ENCODE measurements around the gene LARP6.
"Not testable (repeated sequence)": the region's sequence is repeated elsewhere in the genome, so short reads cannot be mapped to it uniquely, and the experiment has no call there.

Gene LARP6

DNA sequence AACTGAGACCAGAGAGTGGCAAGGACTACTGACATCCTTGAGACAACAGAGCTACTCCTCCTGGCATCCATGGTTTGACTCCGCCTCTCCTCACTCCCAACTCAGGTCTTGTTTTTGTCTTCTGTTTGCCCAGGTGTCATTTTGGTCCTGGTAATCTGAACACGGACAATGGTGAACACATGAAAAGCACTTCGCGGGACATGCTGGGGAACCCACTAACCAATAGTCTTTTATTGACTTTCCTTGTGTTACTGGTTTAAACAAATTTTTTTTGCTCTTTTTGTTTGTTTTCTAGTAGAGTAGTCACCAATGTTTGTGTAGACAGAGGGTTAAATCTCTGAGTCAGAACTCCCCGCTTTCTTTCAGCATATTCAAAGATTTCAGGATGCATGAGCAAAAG is 38.4 kb downstream of the LARP6 start:
- no peak overlapping the region for H3K27ac ChIP-seq (replicated peaks; ENCODE audit: low read length)
- H3K4me2 ChIP-seq (ENCODE audit: insufficient read depth, low read length, poor library complexity, severe bottlenecking): no peak overlapping the region
- H2BK5ac ChIP-seq (ENCODE audit: low read length): no peak overlapping the region
- H4K91ac ChIP-seq (ENCODE audit: low read depth, low read length, poor library complexity): no peak overlapping the region
- H3K23ac ChIP-seq (ENCODE audit: low read depth, low read length, poor library complexity): no peak overlapping the region
- H3K36me3 ChIP-seq (replicated peaks in 1 of 2; ENCODE audit: control insufficient read depth in 2 of 2, insufficient read depth in 2 of 2, low read length in 2 of 2): no peaks in the 10 kb centered on the region
- no peaks in the 10 kb centered on the region for H3K27me3 ChIP-seq (ENCODE audit: control insufficient read depth in 3 of 3, insufficient read depth in 3 of 3, low read depth in 1 of 3, low read length in 3 of 3)
- no peak overlapping the region for H3K4ac ChIP-seq (ENCODE audit: low read length)
- H3K9ac ChIP-seq (ENCODE audit: low read depth, low read length, poor library complexity): no peak overlapping the region
- H4K8ac ChIP-seq (ENCODE audit: low read depth, low read length): no peak overlapping the region
- H2BK12ac ChIP-seq (ENCODE audit: low read length): no peak overlapping the region
- no peak overlapping the region for H3K14ac ChIP-seq (ENCODE audit: low read length)
- H2AK5ac ChIP-seq (ENCODE audit: low read depth, low read length): no peak overlapping the region
- H2AFZ ChIP-seq (ENCODE audit: low read length): no peak overlapping the region
- DNase-seq (ENCODE audit: low spot score): no peak
- no peak overlapping the region for H2BK120ac ChIP-seq (ENCODE audit: low read depth, low read length)
- H3K4me3 ChIP-seq (ENCODE audit: low read length in 2 of 2): no peak overlapping the region
- peaks cover 0 to 2% of the 10 kb centered on the region in 2 donors for H3K9me3 ChIP-seq (replicated peaks in 1 of 2; ENCODE audit: control insufficient read depth in 2 of 2, insufficient read depth in 1 of 2, low read depth in 1 of 2, low read length in 2 of 2)
- no peaks in the 10 kb centered on the region for H3K79me1 ChIP-seq (ENCODE audit: low read depth, low read length)
- no peak overlapping the region for H2BK15ac ChIP-seq (ENCODE audit: low read length)
- H3K4me1 ChIP-seq (ENCODE audit: control insufficient read depth in 2 of 2, insufficient read depth in 1 of 2, low read depth in 1 of 2, low read length in 2 of 2): no peaks in the 10 kb centered on the region
- WGBS, 2 donors (ENCODE audit: extremely low coverage in 2 of 2, insufficient read length in 2 of 2, insufficient replicate concordance in 1 of 2): no CpG with 5 or more reads among the region's 5 CpGs
- no peak overlapping the region for H3K18ac ChIP-seq (ENCODE audit: low read length)

GRCh38 chr15:70815011-70815410 is 38.9 kb downstream of the LARP6 start:
- not testable (repeated sequence) for H3K4me3 ChIP-seq (ENCODE audit: low read length in 2 of 2); H3K36me3 ChIP-seq (replicated peaks in 1 of 2; ENCODE audit: control insufficient read depth in 2 of 2, insufficient read depth in 2 of 2, low read length in 2 of 2); H2AK5ac ChIP-seq (ENCODE audit: low read depth, low read length); DNase-seq (ENCODE audit: low spot score); H3K14ac ChIP-seq (ENCODE audit: low read length); H3K4ac ChIP-seq (ENCODE audit: low read length); H3K18ac ChIP-seq (ENCODE audit: low read length); H4K8ac ChIP-seq (ENCODE audit: low read depth, low read length); H2BK5ac ChIP-seq (ENCODE audit: low read length); H3K4me1 ChIP-seq (ENCODE audit: control insufficient read depth in 2 of 2, insufficient read depth in 1 of 2, low read depth in 1 of 2, low read length in 2 of 2); H4K91ac ChIP-seq (ENCODE audit: low read depth, low read length, poor library complexity); H2BK12ac ChIP-seq (ENCODE audit: low read length); H3K9ac ChIP-seq (ENCODE audit: low read depth, low read length, poor library complexity); H2AFZ ChIP-seq (ENCODE audit: low read length); H2BK15ac ChIP-seq (ENCODE audit: low read length); H3K9me3 ChIP-seq (replicated peaks in 1 of 2; ENCODE audit: control insufficient read depth in 2 of 2, insufficient read depth in 1 of 2, low read depth in 1 of 2, low read length in 2 of 2); H2BK120ac ChIP-seq (ENCODE audit: low read depth, low read length); H3K4me2 ChIP-seq (ENCODE audit: insufficient read depth, low read length, poor library complexity, severe bottlenecking); H3K27me3 ChIP-seq (ENCODE audit: control insufficient read depth in 3 of 3, insufficient read depth in 3 of 3, low read depth in 1 of 3, low read length in 3 of 3); H3K27ac ChIP-seq (replicated peaks; ENCODE audit: low read length); H3K23ac ChIP-seq (ENCODE audit: low read depth, low read length, poor library complexity); H3K79me1 ChIP-seq (ENCODE audit: low read depth, low read length)
- WGBS, 2 donors (ENCODE audit: extremely low coverage in 2 of 2, insufficient read length in 2 of 2, insufficient replicate concordance in 1 of 2): no CpG with 5 or more reads among the region's 4 CpGs

DNA sequence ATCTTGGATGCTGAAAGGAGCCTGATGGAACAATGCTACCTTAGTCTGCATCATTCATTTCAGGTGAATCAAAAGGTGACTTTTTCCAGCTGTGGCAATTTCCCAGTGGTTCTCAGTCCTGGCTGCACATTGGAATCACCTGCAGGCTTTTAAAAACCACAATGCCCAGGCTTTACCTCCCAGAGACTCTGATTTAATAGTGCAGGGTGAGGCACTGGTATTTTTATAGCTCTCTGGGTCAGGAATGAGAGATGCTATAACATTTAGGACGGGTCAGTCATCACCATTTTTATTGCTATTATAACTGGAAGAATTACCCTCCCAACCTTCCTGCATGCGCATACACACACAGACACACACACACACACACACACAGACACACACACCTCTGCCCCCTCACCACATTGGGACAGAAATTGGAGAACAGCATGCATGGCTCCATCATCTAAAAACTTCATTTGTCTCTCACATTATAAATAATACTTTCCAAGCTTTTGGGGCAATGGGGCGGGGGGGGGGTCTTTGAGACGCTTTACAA is 41.1 kb downstream of the LARP6 start:
- Histone ChIP-seq H2BK5ac (ENCODE audit: low read length) (no peak overlapping the region), H3K79me1 (ENCODE audit: low read depth, low read length) (no peaks in the 10 kb centered on the region), H3K9ac (ENCODE audit: low read depth, low read length, poor library complexity) (no peak overlapping the region), H2BK15ac (ENCODE audit: low read length) (no peak overlapping the region), H2BK120ac (ENCODE audit: low read depth, low read length) (no peak overlapping the region), H3K4ac (ENCODE audit: low read length) (no peak overlapping the region), H3K23ac (ENCODE audit: low read depth, low read length, poor library complexity) (no peak overlapping the region), H4K8ac (ENCODE audit: low read depth, low read length) (no peak overlapping the region), H3K27ac (replicated peaks; ENCODE audit: low read length) (no peak overlapping the region), H3K27me3 (ENCODE audit: control insufficient read depth in 3 of 3, insufficient read depth in 3 of 3, low read depth in 1 of 3, low read length in 3 of 3) (no peaks in the 10 kb centered on the region), H2AFZ (ENCODE audit: low read length) (no peak overlapping the region), H3K36me3 (replicated peaks in 1 of 2; ENCODE audit: control insufficient read depth in 2 of 2, insufficient read depth in 2 of 2, low read length in 2 of 2) (no peaks in the 10 kb centered on the region), H3K4me2 (ENCODE audit: insufficient read depth, low read length, poor library complexity, severe bottlenecking) (no peak overlapping the region), H2AK5ac (ENCODE audit: low read depth, low read length) (no peak overlapping the region), H3K4me1 (ENCODE audit: control insufficient read depth in 2 of 2, insufficient read depth in 1 of 2, low read depth in 1 of 2, low read length in 2 of 2) (no peaks in the 10 kb centered on the region), H3K14ac (ENCODE audit: low read length) (no peak overlapping the region), H2BK12ac (ENCODE audit: low read length) (no peak overlapping the region), H3K9me3 (replicated peaks in 1 of 2; ENCODE audit: control insufficient read depth in 2 of 2, insufficient read depth in 1 of 2, low read depth in 1 of 2, low read length in 2 of 2) (peaks cover 0 to 2% of the 10 kb centered on the region in 2 donors), H4K91ac (ENCODE audit: low read depth, low read length, poor library complexity) (no peak overlapping the region), H3K4me3 (ENCODE audit: low read length in 2 of 2) (no peak overlapping the region), H3K18ac (ENCODE audit: low read length) (no peak overlapping the region)
- no peak for DNase-seq (ENCODE audit: low spot score)
- no CpG with 5 or more reads among the region's 4 CpGs for WGBS, 2 donors (ENCODE audit: extremely low coverage in 2 of 2, insufficient read length in 2 of 2, insufficient replicate concordance in 1 of 2)

DNA sequence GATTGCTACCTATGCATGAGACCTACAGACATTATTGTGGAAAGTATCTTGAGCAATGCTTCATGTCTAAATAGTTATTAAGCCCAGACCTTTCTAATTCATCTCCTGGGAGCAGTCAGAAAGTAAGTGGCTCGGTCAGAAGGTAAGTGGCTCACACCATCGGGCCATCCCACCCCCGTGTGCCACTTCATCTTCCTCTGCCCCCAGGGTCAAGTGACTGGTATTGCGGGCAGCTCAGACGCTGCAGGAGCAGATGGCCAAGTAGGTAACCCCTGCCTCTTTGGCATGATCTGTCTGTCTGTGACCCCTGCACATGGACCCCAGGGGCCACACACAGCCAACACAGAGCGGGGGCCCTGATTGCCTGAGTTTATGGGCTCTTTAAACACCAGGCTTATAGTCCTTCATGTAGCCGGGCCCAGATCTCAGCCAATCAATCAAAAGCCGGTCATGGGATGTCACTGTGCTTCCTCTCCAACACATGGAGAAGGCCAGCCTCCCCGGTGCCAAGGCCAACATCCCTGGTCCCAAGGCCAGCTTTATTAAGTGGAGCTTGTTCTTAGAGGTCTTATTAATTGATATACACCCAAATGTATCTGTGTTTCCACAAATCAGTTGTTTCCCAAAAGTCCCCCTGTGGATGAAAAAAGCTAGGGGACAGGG is 42.9 kb downstream of the LARP6 start:
- Histone ChIP-seq H3K27me3 (ENCODE audit: control insufficient read depth in 3 of 3, insufficient read depth in 3 of 3, low read depth in 1 of 3, low read length in 3 of 3) (peaks cover 0 to 7% (median 0%) of the 10 kb centered on the region in 3 experiments), H3K18ac (ENCODE audit: low read length) (no peak overlapping the region), H3K4me2 (ENCODE audit: insufficient read depth, low read length, poor library complexity, severe bottlenecking) (no peak overlapping the region), H3K79me1 (ENCODE audit: low read depth, low read length) (no peaks in the 10 kb centered on the region), H2AFZ (ENCODE audit: low read length) (no peak overlapping the region), H3K27ac (replicated peaks; ENCODE audit: low read length) (no peak overlapping the region), H2BK15ac (ENCODE audit: low read length) (no peak overlapping the region), H3K4ac (ENCODE audit: low read length) (no peak overlapping the region), H3K36me3 (replicated peaks in 1 of 2; ENCODE audit: control insufficient read depth in 2 of 2, insufficient read depth in 2 of 2, low read length in 2 of 2) (no peaks in the 10 kb centered on the region), H3K4me1 (ENCODE audit: control insufficient read depth in 2 of 2, insufficient read depth in 1 of 2, low read depth in 1 of 2, low read length in 2 of 2) (no peaks in the 10 kb centered on the region), H2BK120ac (ENCODE audit: low read depth, low read length) (peak overlapping the region; percentile 88), H3K9me3 (replicated peaks in 1 of 2; ENCODE audit: control insufficient read depth in 2 of 2, insufficient read depth in 1 of 2, low read depth in 1 of 2, low read length in 2 of 2) (peaks cover 0 to 2% of the 10 kb centered on the region in 2 donors), H3K4me3 (ENCODE audit: low read length in 2 of 2) (no peak overlapping the region), H4K8ac (ENCODE audit: low read depth, low read length) (no peak overlapping the region), H2AK5ac (ENCODE audit: low read depth, low read length) (no peak overlapping the region), H3K23ac (ENCODE audit: low read depth, low read length, poor library complexity) (no peak overlapping the region), H2BK5ac (ENCODE audit: low read length) (no peak overlapping the region), H2BK12ac (ENCODE audit: low read length) (peak overlapping the region; percentile 78), H4K91ac (ENCODE audit: low read depth, low read length, poor library complexity) (no peak overlapping the region), H3K9ac (ENCODE audit: low read depth, low read length, poor library complexity) (no peak overlapping the region), H3K14ac (ENCODE audit: low read length) (no peak overlapping the region)
- no CpG with 5 or more reads among the region's 9 CpGs for WGBS, 2 donors (ENCODE audit: extremely low coverage in 2 of 2, insufficient read length in 2 of 2, insufficient replicate concordance in 1 of 2)
- DNase-seq (ENCODE audit: low spot score): no peak

All from neuronal stem cell (in vitro differentiated cells).